Left ventricle myocardium superior (tissue), 1 donor: ENCODE results near the gene AIMP1. TPM values are rescaled to one million over a fixed set of nuclear protein-coding genes. Genes with fewer than 3 reads are reported as not detected.
A peak's percentile ranks its signal among the peaks of the same experiment; 100 is the strongest.

Experiments
- ATAC-seq: fragments of 200-7000 bp; cut with Tn5 transposase; one replicate; pipeline ENCODE4 v1.9.1; 2020; ENCODE audit warnings: mild to moderate bottlenecking, moderate library complexity
- DNase-seq: peaks from one replicate; pipeline ENCODE4 v3.0.0-alpha.2; 2020
- intact Hi-C: fragments of 100-400 bp; cut with micrococcal nuclease; formaldehyde crosslinking; loops from one replicate; pipeline ENCODE4 v1.11.0; 2022
- total RNA-seq: library from RNA; stranded (reverse); fragmentation: NEBNext Ultra II Directional; extraction: Animal tissue kit (Norgen Biotek cat#: 25700); gene quantifications from one replicate; pipeline ENCODE4 v1.2.1, GENCODE V29; 2021
- donor health status: DM: no; HTN: yes; CAD: no; lungs with severe emphysema.

AIMP1 gene
- total RNA-seq, 1 donor from 2014 or later = 36.6 TPM

DNA sequence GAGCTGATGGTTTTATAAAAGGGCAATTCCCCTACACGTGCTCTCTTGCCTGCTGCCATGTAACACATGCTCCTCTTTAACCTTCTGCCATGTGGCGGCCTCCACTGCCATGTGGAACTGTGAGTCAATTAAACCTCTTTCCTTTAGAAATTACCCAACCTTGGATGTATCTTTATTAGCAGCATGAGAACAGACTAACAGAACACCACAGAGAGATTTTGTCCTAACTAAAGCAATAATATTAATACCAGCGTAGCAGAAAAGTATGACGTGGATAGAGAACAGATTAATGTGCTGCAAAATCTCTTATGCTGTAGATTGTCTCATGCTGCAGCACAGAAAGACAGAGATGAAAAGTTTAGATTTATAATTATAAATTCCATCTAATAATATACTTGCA, 23.1 kb downstream of the AIMP1 start:
- intact Hi-C loops = no loop called here

GRCh38 chr4:106340774-106341173, 24.4 kb downstream of the AIMP1 start:
- ATAC-seq = no peak
- intact Hi-C loops = no loop called here
- no peak for DNase-seq

More for the DNA sequence above, 23.1 kb downstream of the AIMP1 start:
- ATAC-seq (no peak), DNase-seq (no peak)

DNA sequence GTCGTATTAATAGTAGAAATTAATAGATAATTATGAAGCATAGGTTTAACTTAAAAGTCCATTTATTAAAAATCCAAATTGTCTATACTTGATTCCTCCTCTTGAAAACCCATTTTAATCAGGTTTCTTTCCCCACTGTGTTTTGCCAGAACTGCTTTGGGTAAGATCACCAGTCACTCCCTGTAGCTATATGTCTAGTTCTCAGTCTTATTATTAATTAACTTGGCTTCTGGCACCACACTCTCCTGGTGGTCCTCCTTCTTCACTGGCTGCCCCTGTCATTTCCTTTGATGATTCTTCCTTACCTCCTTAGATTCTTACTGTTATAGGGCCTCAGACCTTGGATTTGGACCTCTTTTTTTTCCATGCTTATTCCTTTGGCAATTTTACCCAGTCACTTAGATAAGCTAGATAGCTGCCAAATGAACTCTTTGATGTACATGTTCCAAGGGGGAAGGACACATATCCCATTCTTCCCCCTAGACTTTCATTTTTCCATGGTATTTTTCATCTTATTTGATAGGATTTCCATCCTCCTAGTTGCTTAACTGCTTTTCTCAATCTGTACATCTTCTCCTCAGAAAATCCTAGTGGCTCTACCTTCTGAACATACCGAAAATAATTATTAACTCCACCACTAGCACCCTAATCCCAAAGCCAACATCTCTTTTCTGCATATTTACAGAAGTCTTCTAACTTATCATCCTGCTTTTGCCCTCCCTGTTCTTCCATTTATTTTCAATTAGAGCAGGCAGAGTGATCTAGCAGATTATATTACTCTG, 27.7 kb downstream of the AIMP1 start:
- no peak for DNase-seq
- intact Hi-C loops = no loop called here

DNA sequence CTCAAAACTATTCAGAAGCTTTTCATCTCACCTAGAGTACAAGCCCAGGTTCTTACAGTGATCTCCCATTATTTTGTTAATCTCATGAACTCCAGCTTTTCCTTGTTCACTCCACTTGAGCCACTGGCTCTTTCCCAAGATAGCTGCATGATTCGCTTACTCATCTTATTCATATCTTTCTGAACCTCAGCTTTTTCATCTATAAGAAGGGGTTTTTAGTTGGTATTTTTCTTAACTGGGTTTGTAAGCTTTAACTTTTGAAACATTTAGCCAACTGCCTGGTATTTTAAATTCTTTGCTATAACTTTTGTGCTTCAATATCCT, 28.3 kb downstream of the AIMP1 start:
- intact Hi-C loops = no loop called here
- ATAC-seq (no peak), DNase-seq (no peak)

More for the DNA sequence above, 27.7 kb downstream of the AIMP1 start:
- ATAC-seq = no peak

DNA sequence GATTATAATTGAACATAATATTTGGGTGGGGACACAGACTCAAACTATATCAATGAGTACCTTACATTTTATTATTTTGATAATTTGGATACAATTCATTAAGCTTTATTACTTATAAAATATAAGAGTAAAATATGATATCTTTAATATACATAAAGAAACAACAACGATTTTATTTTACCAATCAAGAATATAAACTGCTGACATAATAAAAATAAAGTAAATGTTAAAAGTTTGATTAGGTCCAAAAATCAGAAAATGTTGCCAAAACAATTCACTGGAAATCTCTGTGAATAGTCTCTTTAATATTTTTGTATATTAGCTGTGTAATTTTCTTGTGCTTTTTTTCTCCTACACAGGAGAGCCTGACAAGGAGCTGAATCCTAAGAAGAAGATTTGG, 30.8 kb downstream of the AIMP1 start:
- DNase-seq (no peak), ATAC-seq (no peak)
- intact Hi-C loops = no loop called here

- DNase-seq = no peak
- no peak for ATAC-seq
- intact Hi-C loops = no loop called here
Observed at GRCh38 chr4:106351016-106351415, 34.7 kb downstream of the AIMP1 start.

- ATAC-seq (no peak), DNase-seq (no peak)
- intact Hi-C loops = no loop called here
Observed at GRCh38 chr4:106353786-106354185, 37.4 kb downstream of the AIMP1 start.

DNA sequence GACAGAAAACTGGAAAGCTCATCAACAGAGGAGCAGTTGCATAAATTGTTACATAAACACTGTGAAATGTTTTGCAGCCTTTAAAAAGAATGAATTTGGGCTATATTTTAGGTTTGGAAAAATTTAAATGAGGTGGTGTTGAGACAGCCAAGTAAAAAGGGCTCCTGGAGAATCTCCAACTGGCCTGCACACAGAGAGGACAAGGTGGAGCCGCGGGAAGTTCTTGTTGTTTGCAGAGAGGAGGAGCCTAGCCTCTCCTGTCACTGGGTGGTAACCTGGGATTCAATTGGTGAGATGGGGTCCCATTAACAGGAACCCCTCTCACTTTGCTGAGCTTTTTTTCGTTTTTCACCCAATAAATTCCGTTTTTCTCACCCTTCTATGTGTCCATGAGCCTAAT, 38.8 kb downstream of the AIMP1 start:
- intact Hi-C loops = no loop called here
- DNase-seq (peak; percentile 21), ATAC-seq (peak; percentile 53)

- intact Hi-C loops = no loop called here
- ATAC-seq = no peak
Observed at GRCh38 chr4:106358899-106359298, 42.5 kb downstream of the AIMP1 start.

DNA sequence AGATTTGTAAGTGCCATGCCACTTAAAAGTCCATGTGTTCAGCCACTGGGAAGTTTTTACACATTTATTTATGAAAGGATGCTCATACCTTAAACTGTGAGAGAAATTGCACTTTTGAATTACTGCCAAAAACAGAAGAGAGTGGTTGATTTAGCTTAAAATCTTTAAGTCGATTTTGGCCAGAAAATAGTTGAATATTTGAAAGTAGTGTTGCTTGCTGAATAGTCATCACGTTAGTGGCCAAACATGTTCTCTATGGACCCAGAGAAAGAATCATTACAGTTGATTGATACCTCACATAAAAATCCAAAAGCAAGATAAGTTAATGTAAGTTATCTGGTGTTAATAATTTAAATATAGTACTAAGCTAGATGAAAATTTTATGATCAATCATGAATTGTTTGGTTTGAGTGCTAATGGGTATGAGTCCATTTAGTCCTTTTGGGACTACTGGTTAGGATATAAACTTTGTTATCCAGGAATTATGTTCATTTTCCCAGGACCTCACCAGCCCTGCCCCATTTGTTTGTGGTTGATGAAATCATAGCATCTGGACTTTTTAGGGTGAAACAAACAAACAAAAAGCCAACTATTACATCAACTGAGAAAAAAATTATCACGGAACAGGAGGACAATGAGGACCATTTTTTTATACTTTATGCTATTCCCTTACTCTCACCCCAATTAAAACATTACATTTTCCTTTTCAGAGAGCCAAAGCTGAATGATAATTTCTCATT, 45.9 kb downstream of the AIMP1 start:
- ATAC-seq (no peak), DNase-seq (no peak)
- intact Hi-C loops = no loop called here

More at GRCh38 chr4:106358899-106359298, 42.5 kb downstream of the AIMP1 start:
- no peak for DNase-seq

DNA sequence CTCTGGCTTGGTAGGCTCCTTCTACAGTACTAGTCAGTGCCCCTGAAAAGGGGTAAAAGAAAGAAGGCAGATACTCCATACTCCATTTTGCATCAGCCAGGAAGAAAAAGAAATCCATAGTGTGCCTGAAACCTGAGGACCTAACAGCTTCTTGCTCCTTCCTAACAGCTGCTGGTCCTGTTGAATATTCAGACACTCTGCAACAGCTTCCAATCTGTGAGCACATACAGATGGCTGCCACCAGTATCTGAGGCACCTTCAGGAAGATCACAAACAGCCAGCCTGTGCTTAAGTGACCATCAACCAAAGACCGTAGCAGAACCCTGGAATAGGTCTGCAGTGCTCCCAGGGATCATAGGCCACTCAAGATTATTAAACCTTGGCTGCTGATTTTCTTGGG, 47.9 kb downstream of the AIMP1 start:
- intact Hi-C loops = no loop called here
- ATAC-seq (no peak), DNase-seq (no peak)

DNA sequence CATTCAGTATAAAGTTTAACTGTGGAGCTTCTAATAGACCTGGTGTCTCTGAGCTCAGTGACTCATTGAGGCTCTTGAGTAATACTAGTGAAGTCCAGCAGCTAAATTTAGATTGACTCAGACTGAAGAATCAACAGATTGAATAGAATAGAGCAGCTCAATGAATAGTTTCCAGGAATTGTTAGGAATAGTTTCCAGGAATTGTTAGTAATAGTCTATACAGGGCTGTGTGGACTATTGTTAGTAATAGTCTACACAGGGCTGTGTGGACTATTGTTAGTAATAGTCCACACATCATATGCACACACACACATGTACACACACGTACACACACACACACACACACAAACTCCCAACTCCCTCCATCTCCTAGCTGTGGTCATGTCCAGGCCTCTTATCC, 49.3 kb downstream of the AIMP1 start:
- no peak for DNase-seq
- intact Hi-C loops = no loop called here
- ATAC-seq = peak; percentile 93

GRCh38 chr4:106366026-106366425, 49.7 kb downstream of the AIMP1 start:
- ATAC-seq (no peak), DNase-seq (no peak)
- intact Hi-C loops = no loop called here

- DNase-seq = no peak
- no peak for ATAC-seq
- intact Hi-C loops = no loop called here
Observed at GRCh38 chr4:106367072-106367471, 50.7 kb downstream of the AIMP1 start.

GRCh38 chr4:106368678-106369077, 52.3 kb downstream of the AIMP1 start, which contains the start of gene GIMD1:
Gene GIMD1 (minus strand): TSS chr4:106368778. CDS start chr4:106367435, 1,343 bp downstream.
- intact Hi-C loops = no loop called here
- DNase-seq (no peak), ATAC-seq (no peak)

- intact Hi-C loops = no loop called here
- ATAC-seq = no peak
- DNase-seq = no peak
Observed at GRCh38 chr4:106369456-106370060, 53.2 kb downstream of the AIMP1 start.

DNA sequence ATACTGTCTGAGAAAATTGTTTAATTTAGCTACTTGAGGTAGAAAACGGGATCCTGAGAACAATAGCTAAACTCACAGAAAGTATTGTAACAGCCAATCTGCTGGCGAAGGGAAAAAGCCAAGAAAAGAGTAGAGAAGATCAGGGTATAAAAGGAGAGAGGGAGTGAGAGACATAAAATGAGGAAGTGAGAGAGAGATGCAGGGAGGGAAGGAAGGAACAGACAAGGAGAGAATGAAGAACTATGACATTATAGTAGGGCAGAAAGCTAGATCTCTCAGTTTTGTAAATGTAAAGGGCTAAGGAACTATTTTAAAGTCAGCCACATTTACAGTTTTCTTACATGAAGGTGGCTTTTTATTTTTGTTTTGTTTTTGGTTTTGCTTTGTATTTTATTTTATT, 53.9 kb downstream of the AIMP1 start:
- intact Hi-C loops = no loop called here
- no peak for ATAC-seq
- no peak for DNase-seq

DNA sequence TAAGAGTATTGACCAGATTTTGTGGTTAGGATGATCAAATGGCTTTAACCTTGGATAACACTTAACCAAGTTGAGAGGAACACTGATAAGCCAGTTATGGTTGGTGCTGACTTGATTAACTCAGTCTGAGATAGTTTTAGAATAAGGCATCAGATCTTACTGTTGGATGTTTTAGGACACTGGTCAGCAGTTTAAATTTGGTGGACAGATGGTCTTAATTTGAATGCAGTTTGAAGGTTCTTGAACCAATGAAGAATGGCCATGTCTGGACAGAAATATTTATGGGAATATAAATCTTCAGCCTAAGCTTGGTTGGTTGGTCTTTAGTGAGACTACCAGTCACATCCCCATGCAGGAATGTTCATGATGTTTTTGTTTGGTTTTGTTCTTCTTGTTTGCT, 54.8 kb downstream of the AIMP1 start:
- ATAC-seq (no peak), DNase-seq (no peak)
- intact Hi-C loops = no loop called here

DNA sequence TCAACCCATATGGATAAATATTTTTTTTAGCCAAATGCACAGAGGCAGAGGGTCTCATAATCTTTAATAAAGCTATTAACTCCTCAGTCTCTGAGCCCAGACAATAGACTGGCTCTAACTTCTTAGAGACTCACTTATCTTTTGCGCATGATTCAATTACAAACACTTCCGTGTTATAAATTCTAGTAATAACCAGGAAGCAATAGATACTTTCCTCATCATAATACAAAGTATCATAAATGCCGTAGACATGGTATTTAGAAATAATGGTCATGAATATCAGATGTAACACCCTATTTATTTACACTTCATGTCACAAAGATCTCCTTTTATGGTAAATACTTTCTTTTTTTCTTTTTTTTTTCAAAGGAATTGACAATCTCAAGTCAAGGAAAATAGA, 56.7 kb downstream of the AIMP1 start:
- intact Hi-C loops = no loop called here
- DNase-seq = no peak
- no peak for ATAC-seq

- intact Hi-C loops = no loop called here
- no peak for ATAC-seq
- DNase-seq = no peak
Observed at GRCh38 chr4:106380179-106380578, 63.8 kb downstream of the AIMP1 start.
